SK-N-SH (cell line): ENCODE data around the gene NRG3. TPM values are rescaled to one million over a fixed set of nuclear protein-coding genes. Genes with fewer than 3 reads are reported as not detected.

Experiments
- CTCF ChIA-PET: fragments of 300-600, 350-600 bp; formaldehyde crosslinking; extraction: SDS; loops from one replicate; lab custom pipeline; 2021; lab: Yijun Ruan, JAX
- POLR2A ChIA-PET: fragments of 350-600 bp; sonication (Branson Sonifier 250); formaldehyde crosslinking; extraction: SDS; loops from one replicate; lab custom pipeline; 2020; ENCODE audit warnings: antibody characterized with exemption, inconsistent platforms; lab: Yijun Ruan, JAX
- DNase-seq: peaks from one replicate; pipeline ENCODE4 v3.0.0; 2012
- H2AFZ ChIP-seq: fragments of 200-600 bp; sonication (generic); 2 replicates; pipeline ENCODE4 v1.8.1; 2016; ENCODE audit warnings: antibody characterized with exemption, mild to moderate bottlenecking, low read depth
- H3F3A ChIP-seq: fragments of 200-600 bp; sonication (generic); replicated peaks from 2 replicates; pipeline ENCODE3; 2016; ENCODE audit warnings: antibody characterized with exemption, mild to moderate bottlenecking; ENCODE audit not compliant: insufficient read depth
- H3K27ac ChIP-seq, 2 experiments: fragments of 200-500 bp in 1 of 2; fragments of 200-600 bp in 1 of 2; sonication (Bioruptor generic) in 1 of 2; sonication (generic), shearing (Covaris generic) in 1 of 2; 2 replicates each; pipeline versions ENCODE4 v1.5.1 to v1.6.1; 2014 to 2016; ENCODE audit warnings: low read depth in 2 of 2, inconsistent platforms in 1 of 2, low read length in 1 of 2, mild to moderate bottlenecking in 1 of 2, mixed read lengths in 1 of 2
- H3K27me3 ChIP-seq: fragments of 200-600 bp; sonication (generic), shearing (Covaris generic); 2 replicates; pipeline ENCODE4 v1.6.1; 2016; ENCODE audit warnings: mixed run types; ENCODE audit not compliant: insufficient read depth
- H3K36me3 ChIP-seq, 2 experiments: fragments of 200-500 bp in 1 of 2; fragments of 200-600 bp in 1 of 2; sonication (Bioruptor generic) in 1 of 2; sonication (generic) in 1 of 2; replicated peaks in 1 of 2; 2 replicates each; pipeline versions ENCODE3 to v1.5.1; 2014 to 2016; ENCODE audit warnings: low read length in 1 of 2, mild to moderate bottlenecking in 1 of 2; ENCODE audit not compliant: insufficient read depth in 2 of 2, control insufficient read depth in 1 of 2
- H3K4me1 ChIP-seq, 2 experiments: fragments of 200-500 bp in 1 of 2; fragments of 200-600 bp in 1 of 2; sonication (Bioruptor generic) in 1 of 2; sonication (generic), shearing (Covaris generic) in 1 of 2; 2 replicates each; pipeline versions ENCODE4 v1.5.1 to v1.6.1; 2014 to 2016; ENCODE audit warnings: low read depth in 1 of 2, low read length in 1 of 2, mixed run types in 1 of 2; ENCODE audit not compliant: insufficient read depth in 2 of 2, control insufficient read depth in 1 of 2
- H3K4me2 ChIP-seq: fragments of 200-600 bp; sonication (generic), shearing (Covaris generic); 2 replicates; pipeline ENCODE4 v1.6.1; 2017; ENCODE audit warnings: mixed run types
- H3K4me3 ChIP-seq, 2 experiments: fragments of 200-500 bp in 1 of 2; fragments of 200-600 bp in 1 of 2; sonication (Bioruptor generic) in 1 of 2; sonication (generic), shearing (Covaris generic) in 1 of 2; 2 replicates each; pipeline versions ENCODE4 v1.5.1 to v1.8.1; 2014 to 2016; ENCODE audit warnings: low read depth in 2 of 2, inconsistent platforms in 1 of 2, low read length in 1 of 2, mild to moderate bottlenecking in 1 of 2, mixed read lengths in 1 of 2, moderate library complexity in 1 of 2
- H3K79me2 ChIP-seq: fragments of 200-600 bp; sonication (generic); 2 replicates; pipeline ENCODE4 v1.8.1; 2017; ENCODE audit warnings: mild to moderate bottlenecking; ENCODE audit not compliant: insufficient read depth
- H3K9ac ChIP-seq: fragments of 200-600 bp; sonication (generic); 2 replicates; pipeline ENCODE4 v1.6.1; 2017; ENCODE audit warnings: mixed run types
- H3K9me2 ChIP-seq: fragments of 200-600 bp; sonication (generic); 2 replicates; pipeline ENCODE4 v1.6.1; 2017; ENCODE audit warnings: mixed run types
- H3K9me3 ChIP-seq: fragments of 200-600 bp; sonication (generic); 2 replicates; pipeline ENCODE4 v1.6.1; 2017; ENCODE audit warnings: mixed run types, mild to moderate bottlenecking, moderate library complexity
- H4K20me1 ChIP-seq: fragments of 200-600 bp; sonication (generic); 2 replicates; pipeline ENCODE4 v1.6.1; 2017; ENCODE audit warnings: mild to moderate bottlenecking, mixed run types; ENCODE audit not compliant: insufficient read depth
- ELF1 ChIP-seq: IDR thresholded peaks from 2 replicates; pipeline ENCODE4 v1.4.0; 2012
- EZH2phosphoT487 ChIP-seq: fragments of 200-600 bp; sonication (generic); IDR thresholded peaks from 2 replicates; pipeline ENCODE4 v1.6.1; 2017; ENCODE audit warnings: low read depth, mixed run types, mild to moderate bottlenecking, antibody characterized with exemption, moderate library complexity, borderline replicate concordance
- FOSL2 ChIP-seq: IDR thresholded peaks from 2 replicates; pipeline ENCODE4 v1.4.0; 2012; ENCODE audit warnings: low read depth, mild to moderate bottlenecking, moderate library complexity, borderline replicate concordance
- FOXM1 ChIP-seq: IDR thresholded peaks from 2 replicates; pipeline ENCODE4 v1.4.0; 2012; ENCODE audit warnings: low read depth, mild to moderate bottlenecking
- GABPA ChIP-seq: IDR thresholded peaks from 2 replicates; pipeline ENCODE4 v1.4.0; 2012; ENCODE audit warnings: low read depth, mild to moderate bottlenecking
- NRF1 ChIP-seq: IDR thresholded peaks from 2 replicates; pipeline ENCODE4 v1.6.1; 2012; ENCODE audit warnings: low read depth, mild to moderate bottlenecking, low read length
- RAD21 ChIP-seq: IDR thresholded peaks from 2 replicates; pipeline ENCODE4 v1.6.1; 2012; ENCODE audit warnings: mild to moderate bottlenecking, low read length
- SIN3A ChIP-seq: IDR thresholded peaks from 2 replicates; pipeline ENCODE4 v1.6.1; 2012; ENCODE audit warnings: low read depth, mild to moderate bottlenecking, low read length, moderate library complexity, borderline replicate concordance
- SMC3 ChIP-seq: IDR thresholded peaks from 2 replicates; pipeline ENCODE4 v1.6.1; 2012; ENCODE audit warnings: low read depth, low read length, improper control_type of control experiment
- TAF1 ChIP-seq: IDR thresholded peaks from 2 replicates; pipeline ENCODE4 v1.6.1; 2012; ENCODE audit warnings: low read depth, mild to moderate bottlenecking, low read length, moderate library complexity, borderline replicate concordance
- YY1 ChIP-seq: IDR thresholded peaks from 2 replicates; pipeline ENCODE4 v1.4.0; 2012; ENCODE audit warnings: low read depth, mild to moderate bottlenecking
- WGBS: methylation state at CpG from one replicate; pipeline ENCODE4 v1.1.6; 2017; ENCODE audit warnings: low lambda C conversion rate; 5-methylcytosine and 5-hydroxymethylcytosine counted together
- polyA plus RNA-seq, 3 experiments: library from polyadenylated mRNA; depleted of rRNA; stranded (reverse); fragments of >200 nt; gene quantifications; 2 replicates each; pipeline ENCODE4 v1.2.3, GENCODE V29; 2012
- TF ChIP-seq, protein P1 (sequence below): IDR thresholded peaks from 2 replicates; pipeline ENCODE4 v1.6.1; 2012; ENCODE audit warnings: mild to moderate bottlenecking, low read depth, low read length, moderate library complexity
- TF ChIP-seq, protein P2 (sequence below): fragments of 150-350 bp; IDR thresholded peaks from 2 replicates; pipeline ENCODE4 v1.6.1; 2017; ENCODE audit warnings: antibody characterized with exemption, low read length, low read depth, borderline replicate concordance
- TF ChIP-seq, protein P3 (sequence below): IDR thresholded peaks from 2 replicates; pipeline ENCODE4; 2012
- TF ChIP-seq, protein P4 (sequence below): IDR thresholded peaks from 2 replicates; pipeline ENCODE4 v1.4.0; 2012; ENCODE audit warnings: low read depth, borderline replicate concordance
- TF ChIP-seq, protein P5 (sequence below): fragments of 150-350 bp; IDR thresholded peaks from 2 replicates; pipeline ENCODE4 v1.6.1; 2016; ENCODE audit warnings: mild to moderate bottlenecking, low read depth, low read length

NRG3 gene
- polyA plus RNA-seq, 1 of the 3 experiments (the other 2 are of a cell fraction) = 0.03 TPM

DNA sequence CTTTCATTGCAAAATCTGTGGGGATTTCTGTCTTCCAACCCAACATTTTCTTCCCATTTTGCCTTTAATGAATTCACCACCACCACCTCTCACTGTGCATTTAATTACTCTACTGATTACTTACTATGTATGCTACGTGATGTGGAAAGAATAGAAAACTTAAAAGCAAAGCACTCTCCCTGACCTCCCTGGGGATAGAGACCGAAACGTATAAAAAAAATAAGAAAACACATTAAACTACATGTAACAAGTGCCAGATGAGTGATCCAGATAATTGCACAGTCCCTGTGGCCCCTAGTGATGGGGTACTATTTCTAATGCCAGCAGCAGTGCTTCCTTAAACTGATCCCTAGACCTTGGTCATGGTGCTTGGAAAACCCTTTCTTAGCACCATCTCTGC, 478.4 kb downstream of the NRG3 start:
- TF ChIP-seq FOSL2 (no peak), SMC3 (no peak), YY1 (no peak), RAD21 (no peak), NRF1 (no peak), FOXM1 (no peak), ELF1 (no peak), EZH2phosphoT487 (no peak), SIN3A (no peak), TAF1 (no peak), GABPA (no peak)
- TF ChIP-seq, protein P1, sequence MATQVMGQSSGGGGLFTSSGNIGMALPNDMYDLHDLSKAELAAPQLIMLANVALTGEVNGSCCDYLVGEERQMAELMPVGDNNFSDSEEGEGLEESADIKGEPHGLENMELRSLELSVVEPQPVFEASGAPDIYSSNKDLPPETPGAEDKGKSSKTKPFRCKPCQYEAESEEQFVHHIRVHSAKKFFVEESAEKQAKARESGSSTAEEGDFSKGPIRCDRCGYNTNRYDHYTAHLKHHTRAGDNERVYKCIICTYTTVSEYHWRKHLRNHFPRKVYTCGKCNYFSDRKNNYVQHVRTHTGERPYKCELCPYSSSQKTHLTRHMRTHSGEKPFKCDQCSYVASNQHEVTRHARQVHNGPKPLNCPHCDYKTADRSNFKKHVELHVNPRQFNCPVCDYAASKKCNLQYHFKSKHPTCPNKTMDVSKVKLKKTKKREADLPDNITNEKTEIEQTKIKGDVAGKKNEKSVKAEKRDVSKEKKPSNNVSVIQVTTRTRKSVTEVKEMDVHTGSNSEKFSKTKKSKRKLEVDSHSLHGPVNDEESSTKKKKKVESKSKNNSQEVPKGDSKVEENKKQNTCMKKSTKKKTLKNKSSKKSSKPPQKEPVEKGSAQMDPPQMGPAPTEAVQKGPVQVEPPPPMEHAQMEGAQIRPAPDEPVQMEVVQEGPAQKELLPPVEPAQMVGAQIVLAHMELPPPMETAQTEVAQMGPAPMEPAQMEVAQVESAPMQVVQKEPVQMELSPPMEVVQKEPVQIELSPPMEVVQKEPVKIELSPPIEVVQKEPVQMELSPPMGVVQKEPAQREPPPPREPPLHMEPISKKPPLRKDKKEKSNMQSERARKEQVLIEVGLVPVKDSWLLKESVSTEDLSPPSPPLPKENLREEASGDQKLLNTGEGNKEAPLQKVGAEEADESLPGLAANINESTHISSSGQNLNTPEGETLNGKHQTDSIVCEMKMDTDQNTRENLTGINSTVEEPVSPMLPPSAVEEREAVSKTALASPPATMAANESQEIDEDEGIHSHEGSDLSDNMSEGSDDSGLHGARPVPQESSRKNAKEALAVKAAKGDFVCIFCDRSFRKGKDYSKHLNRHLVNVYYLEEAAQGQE = no peak
- TF ChIP-seq, protein P2, sequence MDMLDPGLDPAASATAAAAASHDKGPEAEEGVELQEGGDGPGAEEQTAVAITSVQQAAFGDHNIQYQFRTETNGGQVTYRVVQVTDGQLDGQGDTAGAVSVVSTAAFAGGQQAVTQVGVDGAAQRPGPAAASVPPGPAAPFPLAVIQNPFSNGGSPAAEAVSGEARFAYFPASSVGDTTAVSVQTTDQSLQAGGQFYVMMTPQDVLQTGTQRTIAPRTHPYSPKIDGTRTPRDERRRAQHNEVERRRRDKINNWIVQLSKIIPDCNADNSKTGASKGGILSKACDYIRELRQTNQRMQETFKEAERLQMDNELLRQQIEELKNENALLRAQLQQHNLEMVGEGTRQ = no peak
- TF ChIP-seq, protein P3, sequence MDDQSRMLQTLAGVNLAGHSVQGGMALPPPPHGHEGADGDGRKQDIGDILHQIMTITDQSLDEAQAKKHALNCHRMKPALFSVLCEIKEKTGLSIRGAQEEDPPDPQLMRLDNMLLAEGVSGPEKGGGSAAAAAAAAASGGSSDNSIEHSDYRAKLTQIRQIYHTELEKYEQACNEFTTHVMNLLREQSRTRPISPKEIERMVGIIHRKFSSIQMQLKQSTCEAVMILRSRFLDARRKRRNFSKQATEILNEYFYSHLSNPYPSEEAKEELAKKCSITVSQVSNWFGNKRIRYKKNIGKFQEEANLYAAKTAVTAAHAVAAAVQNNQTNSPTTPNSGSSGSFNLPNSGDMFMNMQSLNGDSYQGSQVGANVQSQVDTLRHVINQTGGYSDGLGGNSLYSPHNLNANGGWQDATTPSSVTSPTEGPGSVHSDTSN = no peak
- TF ChIP-seq, protein P4, sequence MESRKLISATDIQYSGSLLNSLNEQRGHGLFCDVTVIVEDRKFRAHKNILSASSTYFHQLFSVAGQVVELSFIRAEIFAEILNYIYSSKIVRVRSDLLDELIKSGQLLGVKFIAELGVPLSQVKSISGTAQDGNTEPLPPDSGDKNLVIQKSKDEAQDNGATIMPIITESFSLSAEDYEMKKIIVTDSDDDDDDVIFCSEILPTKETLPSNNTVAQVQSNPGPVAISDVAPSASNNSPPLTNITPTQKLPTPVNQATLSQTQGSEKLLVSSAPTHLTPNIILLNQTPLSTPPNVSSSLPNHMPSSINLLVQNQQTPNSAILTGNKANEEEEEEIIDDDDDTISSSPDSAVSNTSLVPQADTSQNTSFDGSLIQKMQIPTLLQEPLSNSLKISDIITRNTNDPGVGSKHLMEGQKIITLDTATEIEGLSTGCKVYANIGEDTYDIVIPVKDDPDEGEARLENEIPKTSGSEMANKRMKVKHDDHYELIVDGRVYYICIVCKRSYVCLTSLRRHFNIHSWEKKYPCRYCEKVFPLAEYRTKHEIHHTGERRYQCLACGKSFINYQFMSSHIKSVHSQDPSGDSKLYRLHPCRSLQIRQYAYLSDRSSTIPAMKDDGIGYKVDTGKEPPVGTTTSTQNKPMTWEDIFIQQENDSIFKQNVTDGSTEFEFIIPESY = no peak
- TF ChIP-seq, protein P5, sequence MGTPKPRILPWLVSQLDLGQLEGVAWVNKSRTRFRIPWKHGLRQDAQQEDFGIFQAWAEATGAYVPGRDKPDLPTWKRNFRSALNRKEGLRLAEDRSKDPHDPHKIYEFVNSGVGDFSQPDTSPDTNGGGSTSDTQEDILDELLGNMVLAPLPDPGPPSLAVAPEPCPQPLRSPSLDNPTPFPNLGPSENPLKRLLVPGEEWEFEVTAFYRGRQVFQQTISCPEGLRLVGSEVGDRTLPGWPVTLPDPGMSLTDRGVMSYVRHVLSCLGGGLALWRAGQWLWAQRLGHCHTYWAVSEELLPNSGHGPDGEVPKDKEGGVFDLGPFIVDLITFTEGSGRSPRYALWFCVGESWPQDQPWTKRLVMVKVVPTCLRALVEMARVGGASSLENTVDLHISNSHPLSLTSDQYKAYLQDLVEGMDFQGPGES = no peak
- H3K27ac ChIP-seq = no peak overlapping the region
- no peaks in the 10 kb centered on the region for H4K20me1 ChIP-seq
- H3K79me2 ChIP-seq = no peaks in the 10 kb centered on the region
- WGBS = 54% methylated on average over 3 of the region's 3 CpGs
- ChIA-PET POLR2A (no interaction called here), CTCF (no interaction called here)
- no peaks in the 10 kb centered on the region for H3K36me3 ChIP-seq
- H3K9me2 ChIP-seq = no peaks in the 10 kb centered on the region
- H3K4me2 ChIP-seq = no peak overlapping the region
- no peaks in the 10 kb centered on the region for H3K27me3 ChIP-seq
- H3K4me3 ChIP-seq = no peak overlapping the region
- H3K9ac ChIP-seq = no peak overlapping the region
- no peaks in the 10 kb centered on the region for H3K4me1 ChIP-seq
- no peaks in the 10 kb centered on the region for H3K9me3 ChIP-seq
- H2AFZ ChIP-seq = no peak overlapping the region
- no peak for DNase-seq
- no peaks in the 10 kb centered on the region for H3F3A ChIP-seq
